ENCODE measurements around the gene BCL3.

The BCL3 gene

GRCh38 chr19:44808463-44809371 lies 60.2 kb downstream of the BCL3 start, which contains the start of gene BCAM:
Gene BCAM (plus strand): TSS chr19:44809103. CDS start chr19:44809125, 22 bp downstream.
- Histone ChIP-seq H3K4me1 (ENCODE audit: low read depth, poor library complexity, severe bottlenecking) (peaks cover 21% of the 10 kb centered on the region), H3K4me3 (IDR thresholded peaks at IDR 0.05; ENCODE audit: insufficient read depth, low read depth, low read length) (no peak within 1 kb of the TSS), H3K27ac (no peak within 1 kb of the TSS), H3K36me3 (ENCODE audit: insufficient read depth) (no peaks in the 10 kb centered on the region), H3K79me2 (ENCODE audit: insufficient read depth, low read depth) (no peaks in the 10 kb centered on the region), H3K27me3 (ENCODE audit: insufficient read depth, low read depth) (peaks cover 52% of the 10 kb centered on the region), H2AFZ (ENCODE audit: low read depth) (no peak within 1 kb of the TSS), H3K4me2 (no peak within 1 kb of the TSS), H3K9ac (no peak within 1 kb of the TSS), H4K20me1 (ENCODE audit: insufficient read depth) (no peaks in the 10 kb centered on the region)
- TF ChIP-seq, protein P1, sequence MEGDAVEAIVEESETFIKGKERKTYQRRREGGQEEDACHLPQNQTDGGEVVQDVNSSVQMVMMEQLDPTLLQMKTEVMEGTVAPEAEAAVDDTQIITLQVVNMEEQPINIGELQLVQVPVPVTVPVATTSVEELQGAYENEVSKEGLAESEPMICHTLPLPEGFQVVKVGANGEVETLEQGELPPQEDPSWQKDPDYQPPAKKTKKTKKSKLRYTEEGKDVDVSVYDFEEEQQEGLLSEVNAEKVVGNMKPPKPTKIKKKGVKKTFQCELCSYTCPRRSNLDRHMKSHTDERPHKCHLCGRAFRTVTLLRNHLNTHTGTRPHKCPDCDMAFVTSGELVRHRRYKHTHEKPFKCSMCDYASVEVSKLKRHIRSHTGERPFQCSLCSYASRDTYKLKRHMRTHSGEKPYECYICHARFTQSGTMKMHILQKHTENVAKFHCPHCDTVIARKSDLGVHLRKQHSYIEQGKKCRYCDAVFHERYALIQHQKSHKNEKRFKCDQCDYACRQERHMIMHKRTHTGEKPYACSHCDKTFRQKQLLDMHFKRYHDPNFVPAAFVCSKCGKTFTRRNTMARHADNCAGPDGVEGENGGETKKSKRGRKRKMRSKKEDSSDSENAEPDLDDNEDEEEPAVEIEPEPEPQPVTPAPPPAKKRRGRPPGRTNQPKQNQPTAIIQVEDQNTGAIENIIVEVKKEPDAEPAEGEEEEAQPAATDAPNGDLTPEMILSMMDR (conservative IDR thresholded peaks at IDR 0.05; ENCODE audit: low read depth, low read length): no peak
